ENCODE data around the gene ZNF76.

The ZNF76 gene

DNA sequence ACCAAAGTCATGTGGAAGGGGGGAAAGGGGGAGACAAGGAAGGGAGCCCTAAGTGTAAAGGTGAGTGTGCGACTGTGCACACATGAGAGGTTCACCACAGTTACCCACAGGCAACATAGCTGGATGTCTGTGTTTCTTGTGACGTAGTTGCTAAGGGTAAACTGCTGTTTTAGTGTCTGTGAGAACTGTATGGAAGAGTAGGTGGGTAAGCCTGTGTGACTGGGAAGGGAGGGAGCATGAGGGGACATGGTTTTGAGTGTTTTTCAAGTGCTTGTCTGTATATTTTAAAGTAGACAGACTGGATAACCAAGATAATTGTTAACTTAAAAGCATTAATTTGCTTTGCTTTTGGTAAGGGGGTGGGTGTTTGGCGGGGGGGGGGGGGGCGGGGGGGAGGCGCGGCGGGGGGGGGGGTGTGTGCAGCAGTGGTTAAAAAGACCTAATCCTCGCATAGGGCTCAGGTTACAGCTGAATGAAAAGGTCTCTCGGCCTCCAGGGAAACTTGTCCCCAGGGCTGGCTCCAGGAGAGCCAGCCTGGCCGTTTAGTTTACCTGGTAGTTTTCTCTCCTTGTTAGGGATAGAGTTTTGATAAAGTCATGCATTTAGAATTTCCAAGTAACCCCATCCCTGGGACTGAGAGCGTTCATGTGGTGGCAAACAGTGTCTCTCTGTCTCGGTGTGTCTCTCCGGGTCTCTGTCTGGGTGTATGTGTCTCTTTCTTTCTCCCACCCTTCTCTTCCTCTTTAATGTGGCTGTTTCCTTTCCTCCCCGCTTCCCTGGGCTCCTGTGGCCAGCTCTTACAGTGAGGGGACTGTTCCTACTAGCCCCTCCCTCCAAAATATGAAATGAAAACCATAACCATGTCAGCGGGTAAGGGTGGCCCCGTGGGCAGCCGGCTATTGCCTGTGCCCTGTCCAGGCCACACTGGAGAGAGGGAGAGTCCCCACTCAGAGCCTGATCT is 42.4 kb upstream of the ZNF76 start:
- Histone ChIP-seq H3K36me3 (ENCODE audit: low read length) (no peaks in the 10 kb centered on the region), H3K27me3 (ENCODE audit: low read length) (no peaks in the 10 kb centered on the region), H3K4me2 (ENCODE audit: low read depth, low read length, poor library complexity, severe bottlenecking) (no peak overlapping the region), H2AFZ (ENCODE audit: low read depth, low read length, severe bottlenecking) (no peak overlapping the region), H3K9me2 (replicated peaks; ENCODE audit: insufficient read depth, low read length) (no peaks in the 10 kb centered on the region), H3F3A (ENCODE audit: insufficient read depth) (no peaks in the 10 kb centered on the region), H3K4me3 (ENCODE audit: insufficient read depth, low read length, poor library complexity, severe bottlenecking) (no peak overlapping the region), H3K9ac (ENCODE audit: low read length) (no peak overlapping the region), H3K79me2 (ENCODE audit: insufficient read depth, low read length) (no peaks in the 10 kb centered on the region), H3K9me3 (ENCODE audit: insufficient read depth, low read length) (no peaks in the 10 kb centered on the region), H4K20me1 (ENCODE audit: low read depth, low read length) (no peaks in the 10 kb centered on the region), H3K27ac (ENCODE audit: low read depth, low read length) (no peak overlapping the region)
- no peak for TF ChIP-seq EZH2phosphoT487 (conservative IDR thresholded peaks at IDR 0.05; ENCODE audit: low read length)
- TF ChIP-seq, protein P1, sequence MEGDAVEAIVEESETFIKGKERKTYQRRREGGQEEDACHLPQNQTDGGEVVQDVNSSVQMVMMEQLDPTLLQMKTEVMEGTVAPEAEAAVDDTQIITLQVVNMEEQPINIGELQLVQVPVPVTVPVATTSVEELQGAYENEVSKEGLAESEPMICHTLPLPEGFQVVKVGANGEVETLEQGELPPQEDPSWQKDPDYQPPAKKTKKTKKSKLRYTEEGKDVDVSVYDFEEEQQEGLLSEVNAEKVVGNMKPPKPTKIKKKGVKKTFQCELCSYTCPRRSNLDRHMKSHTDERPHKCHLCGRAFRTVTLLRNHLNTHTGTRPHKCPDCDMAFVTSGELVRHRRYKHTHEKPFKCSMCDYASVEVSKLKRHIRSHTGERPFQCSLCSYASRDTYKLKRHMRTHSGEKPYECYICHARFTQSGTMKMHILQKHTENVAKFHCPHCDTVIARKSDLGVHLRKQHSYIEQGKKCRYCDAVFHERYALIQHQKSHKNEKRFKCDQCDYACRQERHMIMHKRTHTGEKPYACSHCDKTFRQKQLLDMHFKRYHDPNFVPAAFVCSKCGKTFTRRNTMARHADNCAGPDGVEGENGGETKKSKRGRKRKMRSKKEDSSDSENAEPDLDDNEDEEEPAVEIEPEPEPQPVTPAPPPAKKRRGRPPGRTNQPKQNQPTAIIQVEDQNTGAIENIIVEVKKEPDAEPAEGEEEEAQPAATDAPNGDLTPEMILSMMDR (IDR thresholded peaks at IDR 0.05; ENCODE audit: insufficient read depth, low read length, poor library complexity, severe bottlenecking) = no peak

DNA sequence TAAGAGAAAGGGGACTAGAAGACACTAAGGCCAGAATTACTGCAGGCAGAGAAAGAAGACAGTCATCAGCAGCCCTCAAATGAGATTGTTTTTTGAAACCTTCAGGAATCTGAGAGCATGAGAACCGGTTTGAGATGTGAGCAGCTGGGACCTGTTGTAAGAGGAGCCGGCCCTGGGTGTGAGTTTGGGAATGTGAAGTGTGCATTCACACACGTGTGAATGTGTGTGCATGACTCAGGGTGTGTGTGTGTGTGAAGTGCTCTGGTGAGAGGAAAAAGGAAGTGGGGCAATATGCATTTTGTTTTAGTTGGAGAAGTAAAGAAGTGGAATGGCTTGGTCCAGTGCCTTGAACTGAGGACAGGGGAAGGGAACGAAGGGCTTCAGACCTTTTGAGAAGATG is 41.5 kb upstream of the ZNF76 start:
- Histone ChIP-seq H3K27me3 (ENCODE audit: low read length) (no peaks in the 10 kb centered on the region), H3K4me3 (ENCODE audit: insufficient read depth, low read length, poor library complexity, severe bottlenecking) (no peak overlapping the region), H3K9me2 (replicated peaks; ENCODE audit: insufficient read depth, low read length) (no peaks in the 10 kb centered on the region), H2AFZ (ENCODE audit: low read depth, low read length, severe bottlenecking) (no peak overlapping the region), H4K20me1 (ENCODE audit: low read depth, low read length) (no peaks in the 10 kb centered on the region), H3K9me3 (ENCODE audit: insufficient read depth, low read length) (no peaks in the 10 kb centered on the region), H3K4me2 (ENCODE audit: low read depth, low read length, poor library complexity, severe bottlenecking) (no peak overlapping the region), H3K79me2 (ENCODE audit: insufficient read depth, low read length) (no peaks in the 10 kb centered on the region), H3K9ac (ENCODE audit: low read length) (no peak overlapping the region), H3K36me3 (ENCODE audit: low read length) (no peaks in the 10 kb centered on the region), H3F3A (ENCODE audit: insufficient read depth) (no peaks in the 10 kb centered on the region), H3K27ac (ENCODE audit: low read depth, low read length) (no peak overlapping the region)
- TF ChIP-seq, protein P1 (IDR thresholded peaks at IDR 0.05; ENCODE audit: insufficient read depth, low read length, poor library complexity, severe bottlenecking) = no peak
- no peak for TF ChIP-seq EZH2phosphoT487 (conservative IDR thresholded peaks at IDR 0.05; ENCODE audit: low read length)

DNA sequence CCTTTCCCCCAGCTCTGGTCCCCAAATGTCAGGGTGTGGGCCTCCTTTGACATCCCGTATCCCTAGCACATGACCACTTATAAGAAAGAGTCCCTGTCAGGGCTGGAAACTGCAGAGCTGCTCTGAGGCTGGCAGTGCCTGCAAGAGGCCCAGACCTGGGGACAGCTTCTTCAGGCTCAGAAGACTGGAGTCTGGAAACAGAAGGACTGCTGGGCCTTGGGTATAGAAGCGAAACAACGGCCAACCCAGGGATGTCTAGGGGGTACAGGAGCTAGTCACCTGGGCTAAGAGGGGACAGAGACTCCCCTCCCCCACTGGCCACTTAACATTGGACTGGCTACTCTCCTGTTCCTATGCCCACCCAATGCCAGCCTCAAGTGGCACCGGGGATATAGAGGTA is 41.1 kb upstream of the ZNF76 start:
- Histone ChIP-seq H3K27me3 (ENCODE audit: low read length) (no peaks in the 10 kb centered on the region), H3K9ac (ENCODE audit: low read length) (no peak overlapping the region), H3K9me3 (ENCODE audit: insufficient read depth, low read length) (no peaks in the 10 kb centered on the region), H3K4me3 (ENCODE audit: insufficient read depth, low read length, poor library complexity, severe bottlenecking) (no peak overlapping the region), H2AFZ (ENCODE audit: low read depth, low read length, severe bottlenecking) (no peak overlapping the region), H3K9me2 (replicated peaks; ENCODE audit: insufficient read depth, low read length) (no peaks in the 10 kb centered on the region), H3F3A (ENCODE audit: insufficient read depth) (no peaks in the 10 kb centered on the region), H3K36me3 (ENCODE audit: low read length) (no peaks in the 10 kb centered on the region), H3K27ac (ENCODE audit: low read depth, low read length) (no peak overlapping the region), H4K20me1 (ENCODE audit: low read depth, low read length) (no peaks in the 10 kb centered on the region), H3K4me2 (ENCODE audit: low read depth, low read length, poor library complexity, severe bottlenecking) (no peak overlapping the region), H3K79me2 (ENCODE audit: insufficient read depth, low read length) (no peaks in the 10 kb centered on the region)
- TF ChIP-seq EZH2phosphoT487 (conservative IDR thresholded peaks at IDR 0.05; ENCODE audit: low read length) = no peak
- TF ChIP-seq, protein P1 (IDR thresholded peaks at IDR 0.05; ENCODE audit: insufficient read depth, low read length, poor library complexity, severe bottlenecking) = no peak
